Natural killer cell (primary cell): Measurements from ENCODE around the gene PPM1M. TPM values are rescaled to one million over a fixed set of nuclear protein-coding genes. Genes with fewer than 3 reads are reported as not detected.

ENCODE experiments used
- ATAC-seq, 3 donors: fragments of 150-1000 bp in 2 of 3; fragments of 200-7000 bp in 1 of 3; cut with Tn5 transposase; 1 replicate in 1 of 3; 2 replicates in 2 of 3; pipeline ENCODE4 v1.10.0; 2021; ENCODE audit warnings: mild to moderate bottlenecking in 2 of 3, moderate library complexity in 2 of 3
- DNase-seq, 2 donors: peaks; one replicate each; pipeline versions ENCODE4 v3.0.0 to v3.0.0-alpha.2; 2013 to 2021; ENCODE audit warnings: mixed read lengths in 1 of 2
- H3K27ac ChIP-seq: one replicate; pipeline ENCODE4 v1.5.1; 2013; ENCODE audit warnings: mild to moderate bottlenecking, low read length
- H3K27me3 ChIP-seq: one replicate; pipeline ENCODE4 v1.6.1; 2013; ENCODE audit warnings: low read length; ENCODE audit not compliant: control insufficient read depth, insufficient read depth
- H3K36me3 ChIP-seq: one replicate; pipeline ENCODE4 v1.6.1; 2013; ENCODE audit warnings: low read length; ENCODE audit not compliant: control insufficient read depth, insufficient read depth
- H3K4me1 ChIP-seq: one replicate; pipeline ENCODE4 v1.6.1; 2013; ENCODE audit warnings: low read length; ENCODE audit not compliant: control insufficient read depth, insufficient read depth
- H3K4me3 ChIP-seq: one replicate; pipeline ENCODE4 v1.5.1; 2013; ENCODE audit warnings: low read length
- H3K9me3 ChIP-seq: one replicate; pipeline ENCODE4 v1.6.1; 2013; ENCODE audit warnings: low read length; ENCODE audit not compliant: control insufficient read depth, insufficient read depth
- H3K27ac Mint-ChIP-seq, 2 donors: one replicate each; pipeline ENCODE4 v1.8.0; 2022; ENCODE audit warnings: mild to moderate bottlenecking in 2 of 2, mixed read lengths in 2 of 2, moderate library complexity in 1 of 2
- H3K27me3 Mint-ChIP-seq, 2 donors: one replicate each; pipeline ENCODE4 v1.8.0; 2022; ENCODE audit warnings: low read depth in 2 of 2, mixed read lengths in 2 of 2
- H3K36me3 Mint-ChIP-seq: one replicate; pipeline ENCODE4 v1.8.0; 2022; ENCODE audit warnings: mixed read lengths
- H3K4me1 Mint-ChIP-seq, 2 donors: one replicate each; pipeline ENCODE4 v1.8.0; 2022; ENCODE audit warnings: mixed read lengths in 2 of 2
- H3K4me3 Mint-ChIP-seq: one replicate; pipeline ENCODE4 v1.8.0; 2022; ENCODE audit warnings: mild to moderate bottlenecking, moderate library complexity, mixed read lengths
- H3K9me3 Mint-ChIP-seq, 2 donors: one replicate each; pipeline ENCODE4 v1.8.0; 2022; ENCODE audit warnings: mixed read lengths in 2 of 2
- CTCF ChIP-seq: fragments of 200-600 bp; IDR thresholded peaks from one replicate; pipeline ENCODE4 v1.8.0; 2022; ENCODE audit warnings: antibody characterized with exemption
- WGBS: methylation state at CpG from one replicate; pipeline ENCODE4 v1.1.7; 2013; ENCODE audit warnings: missing lambda C conversion rate; ENCODE audit not compliant: insufficient coverage; 5-methylcytosine and 5-hydroxymethylcytosine counted together
- intact Hi-C: fragments of 100-400 bp; cut with micrococcal nuclease; formaldehyde crosslinking; loops from one replicate; pipeline ENCODE4 v1.14.2; 2022
- total RNA-seq, 4 donors: library from RNA; stranded (reverse); fragments of 120-200 nt in 1 of 4; gene quantifications; one replicate each; pipeline versions ENCODE4 v1.2.3 to v1.2.4, GENCODE V29; 2013 to 2022

The PPM1M gene
- total RNA-seq, 3 donors from 2014 or later (not counting 1 experiment from before 2014, with no cell fraction given) = 66.0 to 83.7 (median 77.8) TPM

- Histone ChIP-seq H3K36me3 (peaks cover 14% of the 10 kb centered on the region), H3K27ac (peak overlapping the region; percentile 91), H3K27me3 (no peaks in the 10 kb centered on the region), H3K4me3 (no peak overlapping the region), H3K9me3 (no peaks in the 10 kb centered on the region), H3K4me1 (peaks cover 66% of the 10 kb centered on the region)
- Mint-ChIP-seq H3K4me1 (peaks cover 61 to 63% of the 10 kb centered on the region in 2 donors), H3K4me3 (peak overlapping the region; percentile 53), H3K9me3 (no peaks in the 10 kb centered on the region), H3K27me3 (no peaks in the 10 kb centered on the region), H3K27ac (peak overlapping the region; percentile 91 to 92), H3K36me3 (no peaks in the 10 kb centered on the region)
- no peak for ATAC-seq
- DNase-seq = peak; percentile 21 to 43
- TF ChIP-seq CTCF = no peak
- WGBS = 55% methylated on average over 9 of the region's 9 CpGs
- intact Hi-C loops = no loop called here
These were observed 1.5 kb upstream of the PPM1M start for GRCh38 chr3:52243791-52244628.

- intact Hi-C loops = no loop called here
- Mint-ChIP-seq H3K27ac (peak overlapping the region; percentile 91 to 92), H3K27me3 (no peaks in the 10 kb centered on the region), H3K4me1 (peaks cover 58 to 60% of the 10 kb centered on the region in 2 donors), H3K4me3 (peak overlapping the region; percentile 84), H3K36me3 (peaks cover 8% of the 10 kb centered on the region), H3K9me3 (no peaks in the 10 kb centered on the region)
- Histone ChIP-seq H3K27me3 (no peaks in the 10 kb centered on the region), H3K4me1 (peaks cover 55% of the 10 kb centered on the region), H3K4me3 (peak overlapping the region; percentile 59), H3K27ac (peak overlapping the region; percentile 91), H3K9me3 (no peaks in the 10 kb centered on the region), H3K36me3 (peaks cover 29% of the 10 kb centered on the region)
- ATAC-seq (peak; percentile 1 to 5 (median 3)), DNase-seq (peak; percentile 15 to 47)
- 35% methylated on average over 8 of the region's 8 CpGs for WGBS
- TF ChIP-seq CTCF = no peak
These were observed 683 bp downstream of the PPM1M start for GRCh38 chr3:52246264-52246620.

- no peaks in the 10 kb centered on the region for H3K9me3 Mint-ChIP-seq
- H3K4me3 Mint-ChIP-seq = peak overlapping the region; percentile 84
- Histone ChIP-seq H3K27ac (peak overlapping the region; percentile 91), H3K27me3 (no peaks in the 10 kb centered on the region), H3K9me3 (no peaks in the 10 kb centered on the region), H3K36me3 (peaks cover 33% of the 10 kb centered on the region), H3K4me3 (peak overlapping the region; percentile 59), H3K4me1 (peaks cover 62% of the 10 kb centered on the region)
- peak; percentile 17 to 51 for DNase-seq
- TF ChIP-seq CTCF = no peak
- 67% methylated on average over 14 of the region's 14 CpGs for WGBS
- H3K4me1 Mint-ChIP-seq = peaks cover 59 to 61% of the 10 kb centered on the region in 2 donors
- intact Hi-C loops = no loop called here
- no peaks in the 10 kb centered on the region for H3K27me3 Mint-ChIP-seq
- peak in 1 of 3 donors; percentile 23 for ATAC-seq
- H3K27ac Mint-ChIP-seq = peak overlapping the region; percentile 91 to 92
- peaks cover 8% of the 10 kb centered on the region for H3K36me3 Mint-ChIP-seq
These were observed 1.3 kb downstream of the PPM1M start for GRCh38 chr3:52246728-52247408.
